Fibroblast of villous mesenchyme (primary cell): ENCODE measurements around the gene PKD1L1. TPM values are rescaled to one million over a fixed set of nuclear protein-coding genes. Genes with fewer than 3 reads are reported as not detected.

Experiments
- DNase-seq: peaks from one replicate; pipeline ENCODE4 v3.0.0-alpha.2; 2010; ENCODE audit warnings: low read depth
- H3K4me3 ChIP-seq: 2 replicates; pipeline ENCODE4 v1.5.1; 2011; ENCODE audit warnings: low read depth, mild to moderate bottlenecking, low read length
- total RNA-seq: library from RNA; depleted of rRNA; stranded (reverse); fragments of >200 nt; gene quantifications from 2 replicates; pipeline ENCODE4 v1.2.3, GENCODE V29; 2012
- TF ChIP-seq, protein P1 (sequence below): IDR thresholded peaks from 2 replicates; pipeline ENCODE4 v1.5.1; 2012; ENCODE audit warnings: low read depth, mild to moderate bottlenecking, low read length; ENCODE audit not compliant: insufficient read depth

PKD1L1 gene
- total RNA-seq, 1 donor = 0.43 TPM

GRCh38 chr7:47807756-47808155 is 140.5 kb downstream of the PKD1L1 start:
- DNase-seq = no peak
- H3K4me3 ChIP-seq = no peak overlapping the region
- TF ChIP-seq, protein P1, sequence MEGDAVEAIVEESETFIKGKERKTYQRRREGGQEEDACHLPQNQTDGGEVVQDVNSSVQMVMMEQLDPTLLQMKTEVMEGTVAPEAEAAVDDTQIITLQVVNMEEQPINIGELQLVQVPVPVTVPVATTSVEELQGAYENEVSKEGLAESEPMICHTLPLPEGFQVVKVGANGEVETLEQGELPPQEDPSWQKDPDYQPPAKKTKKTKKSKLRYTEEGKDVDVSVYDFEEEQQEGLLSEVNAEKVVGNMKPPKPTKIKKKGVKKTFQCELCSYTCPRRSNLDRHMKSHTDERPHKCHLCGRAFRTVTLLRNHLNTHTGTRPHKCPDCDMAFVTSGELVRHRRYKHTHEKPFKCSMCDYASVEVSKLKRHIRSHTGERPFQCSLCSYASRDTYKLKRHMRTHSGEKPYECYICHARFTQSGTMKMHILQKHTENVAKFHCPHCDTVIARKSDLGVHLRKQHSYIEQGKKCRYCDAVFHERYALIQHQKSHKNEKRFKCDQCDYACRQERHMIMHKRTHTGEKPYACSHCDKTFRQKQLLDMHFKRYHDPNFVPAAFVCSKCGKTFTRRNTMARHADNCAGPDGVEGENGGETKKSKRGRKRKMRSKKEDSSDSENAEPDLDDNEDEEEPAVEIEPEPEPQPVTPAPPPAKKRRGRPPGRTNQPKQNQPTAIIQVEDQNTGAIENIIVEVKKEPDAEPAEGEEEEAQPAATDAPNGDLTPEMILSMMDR = no peak

GRCh38 chr7:47807126-47807525 is 141.1 kb downstream of the PKD1L1 start:
- TF ChIP-seq, protein P1 = no peak
- DNase-seq = no peak
- H3K4me3 ChIP-seq = no peak overlapping the region

DNA sequence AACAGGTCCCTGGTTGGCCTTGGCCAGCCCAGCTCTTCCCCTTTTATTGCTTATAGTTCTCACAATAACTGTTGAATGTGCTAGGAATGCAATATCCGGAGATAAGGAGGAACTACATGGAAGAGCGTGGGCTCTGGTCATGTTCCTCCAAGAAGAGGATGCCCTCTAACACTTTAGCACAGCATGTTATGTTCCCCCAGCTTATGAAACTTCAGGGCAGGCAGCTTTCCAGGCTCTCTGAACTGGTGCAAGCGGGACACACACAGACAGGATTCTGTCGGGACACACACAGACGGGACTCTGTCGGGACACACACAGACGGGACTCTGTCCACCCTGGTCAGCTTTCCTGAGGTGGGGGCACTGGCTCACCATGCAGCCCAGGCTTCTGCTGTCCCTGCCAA is 141.6 kb downstream of the PKD1L1 start:
- TF ChIP-seq, protein P1 = no peak

DNA sequence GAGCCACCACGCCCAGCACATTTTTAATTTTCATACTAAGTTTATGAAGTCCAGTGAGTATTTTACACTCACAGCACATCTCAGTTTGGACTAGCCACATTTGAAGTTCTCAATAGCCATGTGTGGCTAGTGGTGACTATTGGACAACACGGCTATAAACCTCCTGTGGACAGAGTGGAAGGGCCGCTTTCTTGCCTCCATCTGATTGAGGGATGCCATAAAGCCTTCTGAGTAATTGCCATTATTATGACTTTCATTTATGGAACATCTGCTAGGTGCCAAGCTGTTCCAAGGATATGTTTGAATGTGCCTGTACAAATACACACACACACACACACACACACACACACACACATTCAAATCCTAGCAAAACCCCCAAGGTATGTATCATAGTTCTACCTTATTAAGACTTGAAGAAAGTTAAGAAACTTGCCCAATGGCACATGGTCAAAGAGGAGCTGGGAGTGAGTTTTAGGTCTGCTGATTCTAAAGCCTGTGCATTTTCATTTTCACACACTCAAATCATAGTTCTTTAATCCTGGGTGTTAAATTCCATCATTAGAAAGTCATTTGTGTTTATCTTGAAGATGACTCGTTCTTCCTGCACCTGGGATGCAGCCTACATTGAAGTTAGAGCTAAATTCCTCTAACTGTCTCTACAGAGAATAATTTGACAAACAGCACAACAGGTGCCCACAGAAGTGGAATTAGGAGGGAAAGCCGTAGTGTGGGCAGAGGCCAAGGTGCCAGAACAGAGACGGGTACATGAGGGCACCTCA is 143.3 kb downstream of the PKD1L1 start:
- DNase-seq = peak; percentile 72
- no peak overlapping the region for H3K4me3 ChIP-seq
- TF ChIP-seq, protein P1 = no peak

More for the DNA sequence above, 141.6 kb downstream of the PKD1L1 start:
- DNase-seq = peak; percentile 75
- no peak overlapping the region for H3K4me3 ChIP-seq

GRCh38 chr7:47803846-47804245 is 144.4 kb downstream of the PKD1L1 start:
- H3K4me3 ChIP-seq = no peak overlapping the region
- no peak for DNase-seq
- TF ChIP-seq, protein P1 = no peak

DNA sequence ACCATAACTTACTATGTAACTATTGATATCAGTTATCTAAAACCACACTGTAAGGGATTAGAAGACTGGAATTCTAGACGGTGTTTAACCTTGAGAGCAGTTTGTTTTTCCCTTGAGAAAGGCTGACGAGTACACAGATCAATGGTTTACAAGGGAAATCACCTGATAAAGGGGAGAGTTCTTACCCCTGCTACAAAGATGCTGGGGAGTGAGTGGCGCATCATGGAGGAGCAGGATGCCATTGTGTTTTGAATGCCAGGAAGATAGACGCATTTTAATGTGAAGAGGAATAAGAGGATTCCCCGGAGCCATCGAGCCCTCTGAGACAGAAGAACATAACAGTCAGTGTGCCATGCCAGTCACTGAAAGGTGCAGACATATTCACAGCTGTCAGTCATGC is 145.2 kb downstream of the PKD1L1 start:
- TF ChIP-seq, protein P1 = no peak
- peak; percentile 67 for DNase-seq
- H3K4me3 ChIP-seq = no peak overlapping the region
